OCI-LY1 (cell line): Measurements from ENCODE around the gene MAPK8.

Source experiments
- H2AFZ ChIP-seq: fragments of 200-600 bp; sonication (generic), shearing (Covaris generic); 2 replicates; pipeline ENCODE4 v1.6.0; 2014; ENCODE audit warnings: antibody characterized with exemption, mild to moderate bottlenecking, low read length
- H3F3A ChIP-seq: fragments of 200-600 bp; sonication (generic), shearing (Covaris generic); 2 replicates; pipeline ENCODE4 v1.6.0; 2014; ENCODE audit warnings: mild to moderate bottlenecking, antibody characterized with exemption, low read length, moderate library complexity; ENCODE audit not compliant: insufficient read depth
- H3K27ac ChIP-seq: fragments of 200-600 bp; sonication (generic); 2 replicates; pipeline ENCODE4 v1.5.1; 2014; ENCODE audit warnings: low read length, mixed run types, mild to moderate bottlenecking, low read depth; ENCODE audit not compliant: poor library complexity, severe bottlenecking
- H3K27me3 ChIP-seq: fragments of 200-600 bp; sonication (generic); 2 replicates; pipeline ENCODE4 v1.6.0; 2014; ENCODE audit warnings: antibody characterized with exemption, mild to moderate bottlenecking, low read length, moderate library complexity; ENCODE audit not compliant: insufficient read depth
- H3K36me3 ChIP-seq: fragments of 200-600 bp; sonication (generic); 2 replicates; pipeline ENCODE4 v1.6.1; 2014; ENCODE audit warnings: mild to moderate bottlenecking, antibody characterized with exemption, low read length, moderate library complexity, mixed read lengths; ENCODE audit not compliant: insufficient read depth
- H3K4me1 ChIP-seq: fragments of 200-600 bp; sonication (generic); 2 replicates; pipeline ENCODE4 v1.5.1; 2014; ENCODE audit warnings: mild to moderate bottlenecking, low read length, moderate library complexity; ENCODE audit not compliant: insufficient read depth, severe bottlenecking
- H3K4me2 ChIP-seq: fragments of 200-600 bp; sonication (generic), shearing (Covaris generic); 2 replicates; pipeline ENCODE4 v1.6.1; 2014; ENCODE audit warnings: low read length
- H3K4me3 ChIP-seq: fragments of 200-600 bp; sonication (generic); 2 replicates; pipeline ENCODE4 v1.5.1; 2014; ENCODE audit warnings: low read length, low read depth, mild to moderate bottlenecking, mixed read lengths; ENCODE audit not compliant: poor library complexity, severe bottlenecking
- H3K79me2 ChIP-seq: fragments of 200-600 bp; shearing (Covaris generic); 2 replicates; pipeline ENCODE4 v1.6.1; 2016; ENCODE audit warnings: mixed run types, low read length, mixed read lengths; ENCODE audit not compliant: insufficient read depth
- H3K9ac ChIP-seq: fragments of 200-600 bp; sonication (generic), shearing (Covaris generic); 2 replicates; pipeline ENCODE4 v1.6.1; 2014; ENCODE audit warnings: mild to moderate bottlenecking, low read length, mixed read lengths
- H3K9me2 ChIP-seq: fragments of 200-600 bp; sonication (generic), shearing (Covaris generic); 2 replicates; pipeline ENCODE4 v1.6.1; 2014; ENCODE audit warnings: low read depth, mild to moderate bottlenecking, low read length, mixed read lengths
- H3K9me3 ChIP-seq: fragments of 200-600 bp; shearing (Covaris generic); 2 replicates; pipeline ENCODE4 v1.6.1; 2014; ENCODE audit warnings: low read length, mixed read lengths
- H4K20me1 ChIP-seq: fragments of 200-600 bp; sonication (generic), shearing (Covaris generic); 2 replicates; pipeline ENCODE4 v1.6.0; 2016; ENCODE audit warnings: mild to moderate bottlenecking, low read length; ENCODE audit not compliant: insufficient read depth
- EZH2 ChIP-seq: fragments of 200-600 bp; sonication (generic), shearing (Covaris generic); IDR thresholded peaks from 2 replicates; pipeline ENCODE4 v1.8.0; 2017; ENCODE audit warnings: borderline replicate concordance, mixed run types, mild to moderate bottlenecking, antibody characterized with exemption, low read length, moderate library complexity, mixed read lengths
- TF ChIP-seq, protein P1 (sequence below): fragments of 200-600 bp; sonication (generic), shearing (Covaris generic); IDR thresholded peaks from 2 replicates; pipeline ENCODE4 v1.5.1; 2017; ENCODE audit warnings: mild to moderate bottlenecking, antibody characterized with exemption, low read length, moderate library complexity, mixed read lengths

Gene MAPK8

DNA sequence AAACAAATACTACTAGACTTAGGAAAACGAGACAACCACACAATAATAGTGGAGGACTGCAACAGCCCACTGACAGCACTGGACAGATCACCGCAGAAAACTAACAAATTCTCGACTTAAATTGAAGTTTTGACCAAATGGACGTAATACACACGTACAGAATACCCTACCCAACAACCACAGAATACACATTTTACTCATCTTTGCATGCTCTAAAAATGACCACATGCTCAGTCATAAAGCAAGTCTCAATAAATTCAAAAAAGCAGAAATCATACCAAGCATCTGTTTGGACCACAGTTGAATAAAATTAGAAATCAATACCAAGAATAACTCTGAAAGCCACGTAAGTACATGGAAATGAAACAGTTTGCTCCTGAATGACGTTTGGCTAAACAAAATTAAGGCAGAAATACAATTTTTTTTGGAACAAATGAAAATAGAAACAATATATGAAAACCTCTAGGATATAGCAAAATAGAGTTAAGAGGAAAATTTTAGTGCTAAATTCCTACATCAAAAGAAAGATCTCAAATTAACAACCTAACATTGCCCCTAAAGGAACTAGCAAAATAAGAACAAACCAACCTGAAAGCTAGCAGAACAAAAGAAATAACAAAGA, 30.6 kb downstream of the MAPK8 start:
- H3K4me1 ChIP-seq: no peaks in the 10 kb centered on the region
- H2AFZ ChIP-seq: no peak overlapping the region
- no peak overlapping the region for H3K27ac ChIP-seq
- no peak overlapping the region for H3K4me3 ChIP-seq
- no peak overlapping the region for H3K4me2 ChIP-seq
- H3F3A ChIP-seq: no peaks in the 10 kb centered on the region
- H3K27me3 ChIP-seq: no peaks in the 10 kb centered on the region
- no peak overlapping the region for H3K9ac ChIP-seq
- no peaks in the 10 kb centered on the region for H3K79me2 ChIP-seq
- H4K20me1 ChIP-seq: no peaks in the 10 kb centered on the region
- no peaks in the 10 kb centered on the region for H3K9me3 ChIP-seq
- no peaks in the 10 kb centered on the region for H3K9me2 ChIP-seq
- TF ChIP-seq, protein P1, sequence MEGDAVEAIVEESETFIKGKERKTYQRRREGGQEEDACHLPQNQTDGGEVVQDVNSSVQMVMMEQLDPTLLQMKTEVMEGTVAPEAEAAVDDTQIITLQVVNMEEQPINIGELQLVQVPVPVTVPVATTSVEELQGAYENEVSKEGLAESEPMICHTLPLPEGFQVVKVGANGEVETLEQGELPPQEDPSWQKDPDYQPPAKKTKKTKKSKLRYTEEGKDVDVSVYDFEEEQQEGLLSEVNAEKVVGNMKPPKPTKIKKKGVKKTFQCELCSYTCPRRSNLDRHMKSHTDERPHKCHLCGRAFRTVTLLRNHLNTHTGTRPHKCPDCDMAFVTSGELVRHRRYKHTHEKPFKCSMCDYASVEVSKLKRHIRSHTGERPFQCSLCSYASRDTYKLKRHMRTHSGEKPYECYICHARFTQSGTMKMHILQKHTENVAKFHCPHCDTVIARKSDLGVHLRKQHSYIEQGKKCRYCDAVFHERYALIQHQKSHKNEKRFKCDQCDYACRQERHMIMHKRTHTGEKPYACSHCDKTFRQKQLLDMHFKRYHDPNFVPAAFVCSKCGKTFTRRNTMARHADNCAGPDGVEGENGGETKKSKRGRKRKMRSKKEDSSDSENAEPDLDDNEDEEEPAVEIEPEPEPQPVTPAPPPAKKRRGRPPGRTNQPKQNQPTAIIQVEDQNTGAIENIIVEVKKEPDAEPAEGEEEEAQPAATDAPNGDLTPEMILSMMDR: no peak
- TF ChIP-seq EZH2: no peak
- no peaks in the 10 kb centered on the region for H3K36me3 ChIP-seq

- H3K27me3 ChIP-seq: no peaks in the 10 kb centered on the region
- H3K9ac ChIP-seq: no peak overlapping the region
- TF ChIP-seq, protein P1: no peak
- no peak for TF ChIP-seq EZH2
- no peaks in the 10 kb centered on the region for H3K9me3 ChIP-seq
- no peaks in the 10 kb centered on the region for H4K20me1 ChIP-seq
- H3K27ac ChIP-seq: no peak overlapping the region
- H3K4me1 ChIP-seq: no peaks in the 10 kb centered on the region
- H3K79me2 ChIP-seq: no peaks in the 10 kb centered on the region
- H2AFZ ChIP-seq: no peak overlapping the region
- no peak overlapping the region for H3K4me3 ChIP-seq
- no peaks in the 10 kb centered on the region for H3K9me2 ChIP-seq
- no peak overlapping the region for H3K4me2 ChIP-seq
- no peaks in the 10 kb centered on the region for H3F3A ChIP-seq
- no peaks in the 10 kb centered on the region for H3K36me3 ChIP-seq
Observed at GRCh38 chr10:48340734-48341133, 34.3 kb downstream of the MAPK8 start.

DNA sequence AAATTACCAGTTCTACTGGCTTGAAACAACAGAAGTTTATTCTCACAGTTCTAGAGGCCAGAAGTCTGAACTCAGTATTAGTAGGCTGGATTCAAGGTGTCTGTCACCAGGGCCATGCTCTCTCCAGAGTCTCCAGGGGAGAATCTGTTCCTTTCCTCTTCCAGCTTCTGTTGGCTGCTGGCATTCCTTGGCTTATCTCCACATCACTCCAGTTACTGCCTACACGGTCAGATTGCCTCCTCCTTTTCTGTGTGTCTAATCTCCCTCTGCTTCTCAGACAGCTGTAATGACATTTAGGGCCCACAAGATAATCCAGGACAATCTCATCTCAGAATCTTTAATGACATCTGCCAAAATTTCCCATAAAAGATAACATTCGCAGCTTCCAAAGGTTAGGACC, 36.6 kb downstream of the MAPK8 start:
- Histone ChIP-seq H3K4me1 (no peaks in the 10 kb centered on the region), H3K36me3 (no peaks in the 10 kb centered on the region), H3K9me3 (no peaks in the 10 kb centered on the region), H3K9me2 (no peaks in the 10 kb centered on the region), H3K27ac (no peak overlapping the region), H2AFZ (no peak overlapping the region), H3F3A (no peaks in the 10 kb centered on the region), H3K79me2 (no peaks in the 10 kb centered on the region), H3K9ac (no peak overlapping the region), H3K4me3 (no peak overlapping the region), H4K20me1 (no peaks in the 10 kb centered on the region), H3K27me3 (no peaks in the 10 kb centered on the region), H3K4me2 (no peak overlapping the region)
- no peak for TF ChIP-seq EZH2
